HG02981 (cell line): ENCODE results near the gene TREML2.

ENCODE experiments used
- ATAC-seq: cut with Tn5 transposase; IDR thresholded peaks from one replicate; pipeline ENCODE4 v1.9.1; 2021; ENCODE audit warnings: mild to moderate bottlenecking, moderate library complexity; ENCODE audit not compliant: unreplicated experiment

Gene TREML2

DNA sequence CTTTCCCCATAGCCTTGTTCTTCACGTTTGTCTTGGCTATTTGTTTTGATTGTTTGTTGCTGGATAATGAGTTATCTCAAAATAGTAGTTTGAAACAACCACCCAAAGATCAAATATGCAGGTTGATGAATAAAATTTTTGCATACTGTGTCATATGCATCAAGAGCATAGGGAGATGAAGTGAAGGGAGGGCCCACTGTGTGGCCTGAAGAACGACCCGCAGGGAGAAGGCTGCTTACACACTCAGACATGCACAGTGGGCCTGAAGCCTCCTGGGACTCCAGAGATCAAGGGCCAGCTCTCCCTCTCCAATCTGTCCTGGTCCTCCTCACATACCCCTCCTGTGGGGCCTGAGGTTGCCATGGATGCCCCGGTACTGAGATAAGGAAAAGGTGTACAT, 21.8 kb downstream of the TREML2 start:
- no peak for ATAC-seq

DNA sequence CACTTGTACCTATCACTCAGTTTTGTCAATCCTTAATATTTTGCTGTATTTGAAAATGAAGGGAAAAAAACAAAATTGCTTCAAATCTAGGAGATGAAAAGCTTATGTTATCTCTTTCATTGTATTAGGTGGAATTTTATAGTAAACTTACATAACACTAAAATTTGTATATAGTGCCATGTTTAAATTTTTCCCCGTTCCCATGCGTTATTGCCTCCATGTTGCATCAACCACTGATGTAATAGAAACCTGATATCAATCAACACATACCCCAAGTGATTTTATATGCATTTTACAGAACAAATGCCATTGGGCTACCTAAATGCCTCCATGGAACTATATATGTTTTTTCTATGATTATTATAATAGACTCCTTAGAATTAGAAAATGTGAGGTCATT, 23.3 kb downstream of the TREML2 start:
- ATAC-seq: no peak

DNA sequence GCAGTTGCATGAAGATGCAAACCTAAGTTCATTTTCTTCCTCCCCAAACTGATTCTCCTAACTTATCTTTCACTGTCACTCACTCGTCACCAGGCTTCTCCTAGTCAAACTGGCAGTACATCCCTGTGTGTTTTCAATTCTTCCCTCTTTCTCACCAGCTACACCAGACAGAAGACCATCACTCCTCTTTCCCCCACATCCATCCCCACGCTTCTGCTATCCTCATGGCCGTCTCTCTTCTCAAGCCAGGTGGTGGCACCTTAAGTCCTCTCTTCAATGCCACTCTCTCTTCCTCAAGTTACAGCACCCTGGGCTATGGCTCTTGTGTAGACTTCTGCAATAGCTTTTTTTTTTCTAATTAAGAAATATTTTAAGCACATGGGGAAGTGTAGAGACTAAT, 23.7 kb downstream of the TREML2 start:
- no peak for ATAC-seq

DNA sequence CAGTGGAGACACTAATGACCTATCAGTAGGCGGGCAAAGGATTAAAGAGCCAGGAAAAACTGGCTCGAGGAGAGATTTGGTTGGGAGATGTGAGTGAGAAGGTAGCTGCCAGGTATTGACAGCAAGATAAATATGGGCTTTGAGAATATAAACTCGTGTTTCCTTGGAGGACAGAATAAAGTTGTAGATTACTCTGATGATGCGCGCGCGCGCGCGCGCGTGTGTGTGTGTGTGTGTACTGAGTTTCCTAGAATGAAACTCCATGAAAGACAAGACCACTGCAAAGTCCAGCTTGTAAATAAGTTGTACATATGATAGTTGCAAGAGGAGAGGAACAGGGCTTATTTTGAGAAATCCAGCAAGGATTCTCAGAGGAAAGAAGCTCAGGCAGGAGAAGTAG, 24.8 kb downstream of the TREML2 start:
- no peak for ATAC-seq

DNA sequence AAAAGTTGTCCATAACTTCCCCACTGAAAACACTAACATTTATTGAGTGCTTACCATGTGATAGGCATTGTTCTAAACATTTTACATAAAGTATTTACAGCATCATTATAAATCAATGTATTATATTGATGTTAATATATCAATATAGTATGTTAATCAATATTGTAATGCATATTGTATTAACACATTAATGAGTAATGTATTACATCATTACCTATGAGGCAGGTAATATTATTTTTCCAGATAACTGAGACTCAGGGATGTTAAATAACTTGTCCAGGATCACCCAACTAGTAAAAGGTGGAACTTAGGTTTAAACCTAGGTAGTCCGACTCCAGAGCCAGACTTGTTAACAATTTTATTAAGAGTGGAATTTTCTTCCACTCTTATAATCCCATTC, 25.9 kb downstream of the TREML2 start:
- ATAC-seq: no peak

DNA sequence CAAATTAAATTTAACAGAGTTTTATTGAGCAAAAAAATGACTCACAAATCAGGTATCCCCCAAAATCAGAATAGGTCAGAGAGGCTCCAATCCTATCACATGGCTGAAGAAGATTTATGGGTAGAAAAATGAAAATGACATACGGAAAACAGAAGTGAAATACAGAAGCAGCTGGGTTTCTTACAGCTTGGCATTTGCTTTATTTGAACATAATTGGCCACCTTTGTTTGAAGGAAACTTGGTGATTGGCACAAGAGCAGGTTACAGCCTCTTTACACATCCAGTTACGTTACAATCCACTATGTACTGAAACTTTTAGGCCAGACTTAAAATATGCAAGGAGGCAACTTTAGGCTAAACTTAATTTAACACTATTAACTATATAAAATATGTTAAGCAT, 26.3 kb downstream of the TREML2 start:
- ATAC-seq: no peak

DNA sequence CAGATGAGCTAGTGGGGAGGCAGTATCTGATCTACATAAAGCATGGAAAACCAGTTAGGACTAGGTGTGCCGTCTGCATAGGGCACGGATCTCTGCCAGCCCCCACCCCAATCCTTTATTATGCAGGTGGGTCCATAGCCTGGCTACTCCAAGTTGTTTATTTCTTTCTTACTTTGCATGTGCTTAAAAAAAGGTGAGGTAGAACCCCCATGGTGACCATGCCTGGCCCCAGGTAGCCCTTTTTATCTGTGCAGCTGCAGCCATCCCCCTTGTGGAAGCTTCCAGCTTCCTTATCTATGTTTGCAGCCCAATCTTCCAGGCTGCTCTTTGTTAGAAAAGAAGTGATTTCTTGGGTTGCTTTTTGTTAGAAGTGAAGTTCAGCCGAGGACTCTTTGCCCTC, 29.0 kb downstream of the TREML2 start:
- ATAC-seq: no peak

DNA sequence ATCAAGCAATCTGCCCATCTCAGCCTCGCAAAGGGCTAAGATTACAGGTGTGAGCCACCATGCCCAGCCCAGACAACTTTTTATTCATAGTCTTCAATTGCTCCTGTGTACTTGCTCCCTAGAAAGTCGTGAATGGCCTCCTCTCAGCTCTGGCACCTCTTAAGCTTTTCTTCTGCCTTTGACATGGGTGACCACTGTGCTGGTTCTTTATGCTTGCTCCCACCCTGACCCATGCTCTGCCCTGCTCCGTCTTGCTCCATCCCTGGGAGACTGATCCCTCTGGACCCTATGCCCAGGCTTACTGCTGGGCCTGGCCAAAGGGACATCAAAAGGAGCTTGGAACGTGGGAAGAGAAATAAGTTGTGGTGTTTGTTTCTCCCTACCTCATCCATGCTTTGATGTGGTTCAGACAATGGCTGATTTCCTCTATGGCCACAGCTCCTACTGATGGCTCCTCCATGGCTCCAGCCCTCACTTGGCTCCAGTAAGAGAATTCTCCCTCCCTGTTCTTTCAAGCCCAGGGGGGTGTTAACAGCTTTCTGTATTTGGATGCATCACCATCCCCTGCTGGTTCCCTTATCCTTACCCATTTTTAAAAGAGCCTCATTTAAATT, 30.3 kb downstream of the TREML2 start:
- ATAC-seq: no peak

DNA sequence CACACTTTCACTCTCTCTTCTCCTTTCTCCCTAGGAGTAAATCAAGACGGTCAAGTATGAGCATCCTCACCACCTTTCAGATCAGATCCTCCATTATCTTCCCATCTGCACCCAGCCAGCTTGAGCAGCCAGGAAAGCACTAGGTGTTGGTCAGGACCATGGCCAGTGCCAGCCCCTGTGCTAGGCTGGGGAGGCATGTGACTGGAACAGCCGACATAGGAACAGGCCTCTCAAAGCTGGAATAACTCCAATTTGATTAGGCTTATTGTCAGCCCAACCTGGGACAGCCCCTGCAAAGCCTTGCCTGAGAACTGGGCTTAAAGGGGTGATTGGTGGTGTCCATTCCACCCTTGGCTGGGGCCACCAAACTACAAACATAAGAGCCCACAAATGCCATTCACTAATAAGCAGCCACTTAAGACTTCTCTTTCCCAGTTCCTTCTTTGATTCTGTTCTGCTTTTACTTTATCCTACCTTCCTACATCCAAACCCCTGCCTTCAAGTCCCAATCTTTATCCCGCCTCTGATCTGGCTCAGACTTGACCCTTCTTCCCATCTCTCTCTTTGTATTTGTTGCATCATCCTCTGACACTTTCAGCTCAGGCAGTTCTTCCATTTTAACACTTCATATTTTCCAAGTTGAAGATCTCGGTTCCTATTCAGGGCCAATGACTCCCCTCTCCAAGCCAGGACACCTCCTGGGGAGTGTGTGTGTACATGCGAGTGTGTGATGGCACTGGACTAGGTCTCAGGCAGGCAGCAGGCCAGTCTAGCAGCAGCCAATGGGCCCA, 33.6 kb downstream of the TREML2 start:
- no peak for ATAC-seq

DNA sequence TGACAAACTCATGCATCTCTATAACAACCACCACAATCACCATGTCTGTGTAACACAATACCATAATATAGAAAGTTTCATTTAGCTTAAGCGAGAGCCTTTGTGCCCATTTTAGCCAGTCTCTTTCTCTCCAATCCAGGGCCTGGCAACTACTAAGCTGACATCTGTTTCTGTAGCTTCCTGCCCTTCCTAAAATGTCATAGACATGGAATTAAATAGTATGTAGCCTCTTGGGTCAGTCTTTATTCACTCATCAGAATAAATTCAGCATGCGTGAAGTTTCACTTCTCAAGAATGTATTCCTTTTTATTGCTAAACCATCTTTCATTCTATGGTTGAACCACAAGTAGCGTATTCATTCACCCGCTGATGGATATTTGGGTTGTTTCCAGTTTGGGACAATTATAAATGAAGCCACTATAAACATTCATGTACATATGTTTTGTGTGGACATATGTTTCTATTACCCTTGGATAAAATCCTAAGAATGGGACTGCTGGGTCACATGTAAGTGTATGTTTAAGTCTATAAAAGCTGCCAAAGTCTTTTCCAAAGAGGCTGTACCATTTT, 36.3 kb downstream of the TREML2 start:
- no peak for ATAC-seq

DNA sequence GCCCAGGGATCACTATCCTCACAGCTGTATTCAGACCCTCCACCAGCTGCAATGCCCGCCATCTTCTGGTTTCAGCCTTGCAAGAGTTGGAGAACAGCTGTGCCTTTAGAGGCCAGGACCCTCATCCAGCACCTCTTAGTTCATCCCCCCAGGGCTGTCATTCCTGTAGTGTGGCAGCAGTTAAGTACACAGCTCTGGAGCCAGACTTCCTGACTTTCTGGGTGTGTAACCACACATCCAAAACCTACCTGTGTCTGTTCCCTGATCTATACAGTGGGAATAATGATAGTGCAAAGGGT, 37.6 kb downstream of the TREML2 start:
- no peak for ATAC-seq

DNA sequence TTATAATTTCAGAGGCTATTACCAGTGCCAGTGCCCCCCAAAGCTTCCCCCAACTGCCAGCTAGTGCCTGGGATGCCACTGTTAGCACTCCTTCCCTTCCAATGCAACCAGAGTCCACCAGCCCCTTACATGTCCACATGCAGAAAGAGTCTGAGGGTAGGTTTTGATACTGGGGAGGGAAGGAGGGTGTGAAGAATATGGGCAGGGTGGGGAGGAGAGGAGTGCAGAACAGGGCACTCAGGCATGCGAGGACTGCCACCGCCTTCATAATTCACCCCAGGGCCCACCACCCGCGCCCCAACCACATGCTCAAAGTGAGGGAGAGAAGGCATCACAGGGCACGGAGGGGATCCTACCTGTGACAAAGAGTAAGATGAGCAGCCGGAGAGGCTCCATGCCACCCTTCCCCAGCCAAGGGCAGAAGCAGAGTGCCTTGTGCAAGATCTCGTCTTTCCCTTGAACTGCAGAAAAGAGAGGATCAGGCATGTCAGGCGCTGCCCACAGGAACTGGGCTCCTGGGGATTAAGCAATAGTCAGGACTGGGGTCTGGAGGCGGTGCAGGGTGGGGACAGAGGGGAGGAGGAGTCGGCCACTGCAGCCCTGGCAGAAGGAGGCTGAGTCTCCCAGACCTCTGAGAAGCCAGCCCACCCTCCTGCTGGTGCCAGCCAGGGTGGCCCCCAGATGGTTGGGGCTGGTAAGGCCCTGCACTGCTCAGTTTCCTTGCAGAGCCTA, 38.1 kb downstream of the TREML2 start, which contains the start of gene TREM2:
TSS of gene TREM2 (minus strand) at position 430 of the 732 bp plus-strand sequence. CDS start at position 396, 34 bp downstream.
- ATAC-seq: no peak

DNA sequence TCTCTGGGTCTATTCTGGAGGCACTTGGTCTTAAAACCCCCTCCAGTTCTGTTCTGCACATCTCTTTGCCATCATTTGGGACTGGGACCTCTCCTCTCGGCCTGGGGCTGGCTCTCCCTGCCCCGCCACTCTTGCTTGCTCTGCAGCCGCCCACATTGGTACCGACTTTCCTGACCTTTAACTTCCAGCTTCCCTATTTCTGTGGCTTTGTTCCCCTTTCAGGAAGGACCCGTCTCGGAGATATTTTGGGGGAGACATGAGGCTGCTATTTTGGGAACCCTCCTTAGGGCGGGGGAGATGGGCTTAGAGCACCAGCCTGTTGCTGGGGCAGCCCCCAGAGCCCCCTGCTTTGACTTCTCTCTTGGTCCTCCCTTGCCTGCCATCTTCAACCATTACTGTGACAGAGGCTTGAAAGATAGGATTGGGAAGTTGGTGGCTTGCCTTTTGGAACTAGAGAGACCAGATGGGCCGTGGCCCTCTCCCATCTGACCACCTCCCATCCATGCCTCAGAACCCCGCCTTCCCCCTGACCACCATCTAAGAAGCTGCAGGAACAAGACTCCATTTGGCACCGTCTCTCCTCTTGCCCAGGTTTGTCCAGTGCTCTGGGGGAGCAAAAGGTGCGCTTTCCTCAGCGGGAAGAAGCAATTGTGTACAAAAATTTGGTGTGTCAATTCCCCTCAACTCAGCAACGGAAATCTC, 38.9 kb downstream of the TREML2 start:
- ATAC-seq: no peak

DNA sequence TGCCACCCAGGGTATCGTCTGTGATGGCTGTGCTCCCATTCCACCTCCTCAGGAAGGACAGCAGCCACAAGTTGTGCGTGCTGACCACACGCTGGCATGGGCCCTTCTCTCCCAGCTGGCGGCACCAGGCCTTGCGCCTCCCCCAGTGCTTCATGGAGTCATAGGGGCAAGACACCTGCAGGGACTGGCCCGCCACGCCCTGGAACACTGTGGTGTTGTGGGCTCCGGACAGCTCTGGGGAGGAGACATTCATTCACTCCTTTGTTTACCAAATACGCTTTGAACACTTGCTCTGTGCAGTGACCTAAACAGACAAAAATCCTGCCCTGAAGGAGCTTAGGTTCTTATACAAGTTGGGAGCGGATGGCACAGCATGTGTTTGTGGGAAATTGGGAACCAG, 39.6 kb downstream of the TREML2 start:
- no peak for ATAC-seq

DNA sequence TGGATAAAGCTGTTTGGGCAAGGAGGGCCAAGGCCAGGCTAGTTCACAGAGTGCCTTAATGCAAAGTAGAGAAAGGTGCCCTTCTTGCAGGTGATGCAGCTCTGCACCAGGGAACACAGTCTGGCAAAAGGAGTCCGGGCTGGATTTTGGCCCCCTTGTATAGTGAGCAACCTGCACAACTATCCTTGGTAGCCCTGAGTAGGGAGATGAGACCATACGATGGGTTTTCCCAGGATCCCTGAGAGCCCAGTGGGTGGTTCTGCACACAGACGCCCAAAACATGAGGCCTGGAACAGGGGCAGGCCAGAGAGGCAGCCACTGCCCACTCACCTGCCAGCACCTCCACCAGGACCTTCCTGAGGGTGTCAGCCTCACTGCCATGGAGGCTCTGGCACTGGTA, 40.0 kb downstream of the TREML2 start:
- no peak for ATAC-seq

DNA sequence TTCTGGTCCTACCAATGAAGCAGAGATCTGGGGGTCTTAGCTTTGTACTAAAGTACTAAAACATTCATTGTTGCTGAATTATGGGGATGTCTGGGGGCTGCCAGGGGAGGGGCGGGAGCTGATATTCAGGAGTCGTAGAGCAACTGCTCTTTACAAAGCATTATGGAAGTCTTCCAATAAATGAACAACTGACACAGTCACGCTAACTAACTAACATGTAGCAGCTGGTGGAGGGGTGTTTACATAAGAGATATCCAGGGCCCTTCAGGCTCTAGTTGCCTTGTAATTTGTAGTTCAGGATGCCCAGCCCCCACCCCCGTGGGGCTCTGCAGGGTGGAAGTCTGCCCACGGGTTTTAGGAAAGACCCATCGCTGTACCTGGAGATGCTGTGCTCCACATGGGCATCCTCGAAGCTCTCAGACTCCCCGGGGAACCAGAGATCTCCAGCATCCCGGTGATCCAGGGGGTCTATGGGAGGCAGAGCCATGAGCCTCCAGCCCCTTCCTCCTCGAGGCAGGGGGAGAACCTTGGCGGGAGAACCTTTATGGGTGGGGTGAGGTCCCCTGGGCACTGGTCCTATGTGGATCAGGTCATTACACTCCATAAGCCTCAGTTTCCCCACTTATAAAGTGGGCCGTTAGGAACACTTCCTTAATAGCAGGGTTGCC, 41.4 kb downstream of the TREML2 start:
- no peak for ATAC-seq

DNA sequence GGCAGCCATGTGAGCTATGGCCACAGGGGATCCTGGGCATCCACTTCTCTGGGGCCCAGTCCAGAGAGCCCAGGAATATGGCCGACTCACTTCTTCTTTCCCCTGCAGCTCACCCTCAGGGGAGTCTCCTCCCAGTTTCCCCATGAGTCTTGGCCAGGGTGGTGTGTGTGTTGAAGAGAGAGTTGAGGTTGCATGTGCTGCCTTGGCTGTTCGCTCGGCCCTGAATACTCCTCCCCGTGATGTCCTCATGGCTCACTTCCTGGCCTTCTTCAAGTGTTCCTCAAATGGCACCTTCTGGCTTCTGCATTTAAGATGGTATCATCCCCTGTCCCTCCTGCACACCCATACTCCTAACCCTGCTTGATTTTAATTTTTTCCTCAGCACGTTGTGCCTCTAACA, 43.6 kb downstream of the TREML2 start:
- no peak for ATAC-seq

DNA sequence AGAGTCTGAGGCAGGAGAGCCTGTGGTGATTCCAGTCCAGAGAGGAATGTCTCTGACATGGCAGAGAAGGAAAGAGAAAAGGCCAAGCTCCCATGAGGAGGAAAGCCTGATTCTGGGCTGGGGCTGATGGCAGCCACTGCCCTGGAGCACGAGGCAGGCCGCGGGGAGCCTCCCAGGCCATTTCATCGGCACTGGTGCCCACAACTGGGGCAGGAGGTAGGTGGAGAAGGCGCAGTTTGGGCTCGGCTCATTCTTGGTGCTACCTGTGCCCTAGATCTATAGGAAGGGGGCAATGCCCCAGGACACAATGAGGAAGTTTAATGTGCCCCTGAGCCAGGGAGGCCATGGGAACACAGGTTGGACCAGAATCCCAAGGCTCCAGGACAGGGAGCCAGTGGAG, 44.2 kb downstream of the TREML2 start:
- no peak for ATAC-seq

DNA sequence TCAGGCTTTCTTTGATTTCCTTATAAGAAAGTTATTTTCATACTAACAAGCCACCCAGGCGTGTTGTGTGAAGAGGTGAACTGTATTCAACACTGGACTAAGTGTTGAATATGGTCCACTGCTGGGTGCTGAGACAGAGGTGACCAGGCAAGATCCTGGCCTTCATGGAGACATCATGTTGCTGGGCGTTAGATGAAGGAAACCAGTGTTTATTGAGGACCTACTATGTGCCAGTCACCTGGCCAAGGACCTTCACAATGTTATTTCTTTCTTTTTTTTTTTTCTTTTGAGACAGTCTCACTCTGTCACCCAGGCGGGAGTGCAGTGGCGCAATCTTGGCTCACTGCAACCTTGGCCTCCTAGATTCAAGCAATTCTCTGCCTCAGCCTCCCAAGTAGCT, 44.9 kb downstream of the TREML2 start:
- no peak for ATAC-seq

DNA sequence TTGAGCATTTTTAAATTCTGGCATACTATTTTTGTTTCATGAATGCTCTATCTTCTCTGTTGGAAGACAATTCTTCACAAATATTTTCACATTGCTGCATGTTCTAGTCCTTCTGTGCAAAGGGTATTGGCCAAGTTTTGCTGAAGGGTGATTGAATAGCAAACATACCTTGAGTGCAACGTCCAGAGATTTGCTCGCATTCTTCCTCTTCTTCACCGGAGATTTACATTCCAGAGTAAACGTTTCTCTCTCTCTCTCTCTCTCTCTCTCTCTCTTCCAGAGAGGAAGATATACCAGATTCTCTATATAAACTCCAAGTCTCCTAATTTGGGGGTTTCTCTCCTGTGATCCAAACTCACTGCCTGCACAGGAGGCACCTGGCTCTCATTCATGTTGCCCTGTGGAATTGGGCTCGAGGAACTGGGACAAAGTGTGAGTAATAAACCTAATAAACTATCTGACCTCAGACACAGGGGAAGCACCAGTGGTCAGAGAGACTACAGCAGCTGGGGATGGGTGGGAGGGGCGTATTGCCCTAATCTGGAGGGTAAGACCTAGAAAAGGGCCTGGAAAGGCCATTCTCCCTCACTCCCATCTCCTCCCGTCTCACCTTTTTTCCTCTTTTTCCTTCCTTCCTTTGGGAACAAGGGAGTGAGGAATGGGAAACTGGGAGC, 45.7 kb downstream of the TREML2 start:
- no peak for ATAC-seq
